HEK293T (cell line): ENCODE measurements around the gene NBPF26.
"Not testable (repeated sequence)": the region's sequence is repeated elsewhere in the genome, so short reads cannot be mapped to it uniquely, and the experiment has no call there.

Experiments used
- BHLHE40 ChIP-seq: fragments of 450-650 bp; IDR thresholded peaks from 2 replicates; pipeline ENCODE4 v1.6.1; 2016; ENCODE audit warnings: mild to moderate bottlenecking, moderate library complexity, borderline replicate concordance
- ELF4 ChIP-seq: fragments of 450-650 bp; IDR thresholded peaks from 2 replicates; pipeline ENCODE4 v1.6.1; 2017; ENCODE audit warnings: antibody characterized with exemption
- FOXA1 ChIP-seq: fragments of 450-650 bp; IDR thresholded peaks from 2 replicates; pipeline ENCODE4 v1.6.1; 2016; ENCODE audit warnings: mild to moderate bottlenecking
- FOXK2 ChIP-seq: fragments of 450-650 bp; IDR thresholded peaks from 2 replicates; pipeline ENCODE4 v1.6.1; 2016; ENCODE audit warnings: mild to moderate bottlenecking
- FOXM1 ChIP-seq: fragments of 450-650 bp; IDR thresholded peaks from 2 replicates; pipeline ENCODE4 v1.6.1; 2017; ENCODE audit warnings: mild to moderate bottlenecking, borderline replicate concordance
- HDGF ChIP-seq: fragments of 450-650 bp; IDR thresholded peaks from 2 replicates; pipeline ENCODE4 v1.6.1; 2017; ENCODE audit warnings: antibody characterized with exemption, borderline replicate concordance
- LEF1 ChIP-seq: fragments of 450-650 bp; IDR thresholded peaks from 2 replicates; pipeline ENCODE4 v1.6.1; 2017; ENCODE audit warnings: mild to moderate bottlenecking, borderline replicate concordance
- NFRKB ChIP-seq: fragments of 450-650 bp; IDR thresholded peaks from 2 replicates; pipeline ENCODE4 v1.6.1; 2016; ENCODE audit warnings: mild to moderate bottlenecking, moderate library complexity
- PKNOX1 ChIP-seq: fragments of 450-650 bp; IDR thresholded peaks from 2 replicates; pipeline ENCODE4 v1.6.1; 2016
- SP1 ChIP-seq: fragments of 450-650 bp; IDR thresholded peaks from 2 replicates; pipeline ENCODE4 v1.6.1; 2017
- SUZ12 ChIP-seq: fragments of 450-650 bp; IDR thresholded peaks from 2 replicates; pipeline ENCODE4 v1.6.1; 2016; ENCODE audit warnings: mild to moderate bottlenecking
- ZNF384 ChIP-seq: fragments of 450-650 bp; IDR thresholded peaks from 2 replicates; pipeline ENCODE4 v1.6.1; 2016

GRCh38 chr1:120826623-120827022, 102.9 kb downstream of the NBPF26 start:
- TF ChIP-seq NFRKB, ZNF384, FOXK2, FOXM1, BHLHE40, SUZ12, SP1, ELF4, HDGF, FOXA1, LEF1, PKNOX1: not testable (repeated sequence)
